NT2/D1 (cell line): ENCODE results near the gene PTPRN2.

Experiments
- YY1 ChIP-seq: IDR thresholded peaks from 2 replicates; pipeline ENCODE4 v1.6.1; 2011; ENCODE audit not compliant: insufficient read length, insufficient read depth
- ZNF274 ChIP-seq: IDR thresholded peaks from 2 replicates; pipeline ENCODE4 v1.6.1; 2011; ENCODE audit warnings: mild to moderate bottlenecking, low read depth, low read length

GRCh38 chr7:157851501-157852067 lies 736.0 kb downstream of the PTPRN2 start:
- TF ChIP-seq YY1 (no peak), ZNF274 (no peak)
